ENCODE data around the gene PNPLA2.

Gene PNPLA2, protein sequence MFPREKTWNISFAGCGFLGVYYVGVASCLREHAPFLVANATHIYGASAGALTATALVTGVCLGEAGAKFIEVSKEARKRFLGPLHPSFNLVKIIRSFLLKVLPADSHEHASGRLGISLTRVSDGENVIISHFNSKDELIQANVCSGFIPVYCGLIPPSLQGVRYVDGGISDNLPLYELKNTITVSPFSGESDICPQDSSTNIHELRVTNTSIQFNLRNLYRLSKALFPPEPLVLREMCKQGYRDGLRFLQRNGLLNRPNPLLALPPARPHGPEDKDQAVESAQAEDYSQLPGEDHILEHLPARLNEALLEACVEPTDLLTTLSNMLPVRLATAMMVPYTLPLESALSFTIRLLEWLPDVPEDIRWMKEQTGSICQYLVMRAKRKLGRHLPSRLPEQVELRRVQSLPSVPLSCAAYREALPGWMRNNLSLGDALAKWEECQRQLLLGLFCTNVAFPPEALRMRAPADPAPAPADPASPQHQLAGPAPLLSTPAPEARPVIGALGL

DNA sequence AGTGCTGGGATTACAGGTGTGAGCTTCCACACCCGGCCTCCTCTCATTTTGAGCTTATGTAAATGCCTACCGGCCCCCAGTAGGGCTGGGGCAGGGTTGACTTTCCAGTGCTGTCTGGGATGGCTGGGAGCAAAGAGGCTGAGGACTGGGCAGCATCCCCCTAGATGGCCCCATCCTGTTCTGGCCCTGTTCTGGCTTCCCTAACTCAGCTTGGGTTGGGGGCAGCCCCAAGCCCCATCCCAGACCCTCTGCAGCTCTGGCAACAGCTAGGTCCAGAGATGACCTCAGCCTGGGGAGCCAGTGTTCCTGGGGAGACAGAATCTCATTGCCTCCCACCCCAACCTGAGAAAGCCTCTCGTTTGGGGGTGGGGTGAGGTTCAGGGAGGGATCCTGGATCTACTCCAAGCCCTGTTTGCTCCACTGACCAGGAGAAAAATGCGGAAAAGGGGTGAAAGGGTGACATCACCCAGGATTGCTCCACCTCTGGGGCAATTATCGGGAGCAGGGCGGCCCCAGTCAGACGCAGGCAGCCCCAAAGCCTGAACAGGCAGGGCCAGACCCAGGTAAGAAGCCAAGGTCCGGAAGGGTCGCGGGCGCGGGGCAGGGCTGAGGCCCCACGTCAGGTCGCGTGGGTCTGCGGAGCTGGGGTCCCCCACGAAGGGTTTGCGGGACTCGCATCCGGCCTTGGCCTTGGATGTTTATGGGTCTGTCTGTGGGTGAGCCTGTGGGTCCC lies at the start of gene PNPLA2:
PNPLA2 (plus strand) TSS at position 519 of the 733 bp plus-strand sequence. CDS start 805 bp downstream, outside the sequence.
- TF ChIP-seq, protein P1, sequence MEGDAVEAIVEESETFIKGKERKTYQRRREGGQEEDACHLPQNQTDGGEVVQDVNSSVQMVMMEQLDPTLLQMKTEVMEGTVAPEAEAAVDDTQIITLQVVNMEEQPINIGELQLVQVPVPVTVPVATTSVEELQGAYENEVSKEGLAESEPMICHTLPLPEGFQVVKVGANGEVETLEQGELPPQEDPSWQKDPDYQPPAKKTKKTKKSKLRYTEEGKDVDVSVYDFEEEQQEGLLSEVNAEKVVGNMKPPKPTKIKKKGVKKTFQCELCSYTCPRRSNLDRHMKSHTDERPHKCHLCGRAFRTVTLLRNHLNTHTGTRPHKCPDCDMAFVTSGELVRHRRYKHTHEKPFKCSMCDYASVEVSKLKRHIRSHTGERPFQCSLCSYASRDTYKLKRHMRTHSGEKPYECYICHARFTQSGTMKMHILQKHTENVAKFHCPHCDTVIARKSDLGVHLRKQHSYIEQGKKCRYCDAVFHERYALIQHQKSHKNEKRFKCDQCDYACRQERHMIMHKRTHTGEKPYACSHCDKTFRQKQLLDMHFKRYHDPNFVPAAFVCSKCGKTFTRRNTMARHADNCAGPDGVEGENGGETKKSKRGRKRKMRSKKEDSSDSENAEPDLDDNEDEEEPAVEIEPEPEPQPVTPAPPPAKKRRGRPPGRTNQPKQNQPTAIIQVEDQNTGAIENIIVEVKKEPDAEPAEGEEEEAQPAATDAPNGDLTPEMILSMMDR (conservative IDR thresholded peaks at IDR 0.05; ENCODE audit: low read length) = no peak
- DNase-seq (ENCODE audit: low read depth) = peak; percentile 84

DNA sequence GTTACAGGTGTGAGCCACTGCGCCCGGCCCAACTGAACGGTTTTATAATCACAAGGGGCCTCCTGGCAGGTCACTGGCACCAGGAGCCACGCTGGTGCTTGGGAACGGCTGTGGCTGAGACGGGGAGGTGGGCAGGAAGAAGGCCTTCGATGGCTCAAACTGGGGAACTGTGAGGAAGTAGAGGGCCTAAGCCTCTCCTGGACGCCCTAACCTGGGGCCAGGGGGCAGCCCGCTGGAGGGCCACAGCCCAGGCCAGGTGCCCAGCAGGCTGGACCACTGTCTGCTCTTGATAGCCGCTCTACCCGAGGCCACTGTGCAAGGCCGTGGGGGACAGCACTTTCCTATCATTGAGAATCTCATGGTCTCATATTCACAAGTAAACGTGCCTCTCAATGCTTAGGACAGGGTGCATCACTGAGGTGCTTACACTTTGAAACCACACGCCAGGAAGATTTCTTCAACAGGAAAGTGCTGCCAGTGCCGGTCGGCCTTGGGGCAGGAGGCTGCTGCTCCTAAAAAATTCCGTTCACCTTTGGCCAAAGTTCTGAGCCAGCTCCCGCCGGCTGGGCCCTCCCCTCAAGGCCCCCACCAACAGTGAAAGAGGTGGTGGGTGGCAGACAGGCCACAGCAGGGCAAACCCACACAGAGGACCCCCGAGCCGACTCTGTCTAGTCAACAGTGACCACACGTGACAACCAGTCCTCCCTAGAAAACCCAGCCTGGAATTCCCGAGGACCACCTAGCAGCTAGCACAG lies 48.6 kb upstream of the PNPLA2 start:
- TF ChIP-seq, protein P1 (conservative IDR thresholded peaks at IDR 0.05; ENCODE audit: low read length) = no peak
- H3K4me3 ChIP-seq (ENCODE audit: low read length) = no peak overlapping the region
- DNase-seq (ENCODE audit: low read depth) = no peak

More for the DNA sequence above, at the start of gene PNPLA2:
- H3K4me3 ChIP-seq (ENCODE audit: low read length) = peak within 1 kb of the TSS; percentile 82

DNA sequence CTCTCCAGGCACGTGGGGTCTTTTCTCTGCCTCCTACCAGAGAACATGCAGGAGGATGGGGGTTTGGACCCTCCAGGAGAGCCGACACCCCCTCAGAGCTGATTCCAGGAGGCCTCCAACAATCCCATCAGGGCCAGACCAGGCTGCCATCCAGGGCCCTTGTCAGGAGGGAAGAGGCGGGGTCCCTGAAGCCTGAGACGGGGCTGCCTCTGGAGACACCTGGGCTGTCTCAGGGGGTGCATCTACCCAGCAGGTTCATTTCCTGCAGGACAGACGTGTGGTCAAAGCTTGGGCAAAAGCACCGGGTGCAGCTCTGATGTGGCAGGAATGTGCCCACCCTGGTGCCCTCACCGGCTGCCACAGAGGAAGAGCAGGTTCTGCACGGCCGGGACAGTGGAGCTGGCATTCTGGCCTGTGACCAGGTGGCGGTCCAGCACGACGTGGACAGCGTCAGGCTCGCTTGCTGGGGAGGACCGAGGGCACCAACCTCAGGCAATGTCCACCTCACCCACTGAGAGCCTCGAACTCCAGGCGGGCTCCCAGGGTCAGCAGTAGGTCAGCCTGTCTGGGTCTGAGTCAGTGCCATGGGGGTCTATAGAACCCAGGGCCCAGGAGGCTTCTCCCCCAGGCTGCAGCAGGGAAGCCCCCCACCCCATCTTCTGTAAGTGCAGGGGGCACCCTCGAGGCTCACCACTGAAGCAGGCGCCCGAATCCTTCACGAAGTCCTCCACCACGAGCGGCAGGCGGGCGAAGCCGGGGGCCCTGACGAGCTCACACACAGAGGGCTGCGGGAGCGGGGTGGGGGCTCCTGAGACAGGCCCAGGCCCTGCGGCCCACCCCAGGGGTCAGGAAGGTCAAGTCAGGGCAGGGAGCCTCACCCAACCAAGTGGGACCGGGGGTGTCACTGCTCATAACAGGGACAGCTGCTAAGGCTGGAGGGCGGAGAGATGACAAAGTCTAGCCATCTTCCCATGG lies 47.8 kb upstream of the PNPLA2 start:
- TF ChIP-seq, protein P1 (conservative IDR thresholded peaks at IDR 0.05; ENCODE audit: low read length) = no peak
- H3K4me3 ChIP-seq (ENCODE audit: low read length) = no peak overlapping the region
- DNase-seq (ENCODE audit: low read depth) = no peak

GRCh38 chr11:771617-772204 lies 47.0 kb upstream of the PNPLA2 start:
- no peak for DNase-seq (ENCODE audit: low read depth)
- TF ChIP-seq, protein P1 (conservative IDR thresholded peaks at IDR 0.05; ENCODE audit: low read length) = no peak
- H3K4me3 ChIP-seq (ENCODE audit: low read length) = no peak overlapping the region

- no peak overlapping the region for H3K4me3 ChIP-seq (ENCODE audit: low read length)
- TF ChIP-seq, protein P1 (conservative IDR thresholded peaks at IDR 0.05; ENCODE audit: low read length) = no peak
- DNase-seq (ENCODE audit: low read depth) = no peak
These were observed 46.0 kb upstream of the PNPLA2 start for GRCh38 chr11:772429-773390.
